HG02610 (cell line): ENCODE results near the gene CD34.
"Not testable (repeated sequence)": the region's sequence is repeated elsewhere in the genome, so short reads cannot be mapped to it uniquely, and the experiment has no call there.

ENCODE experiments used
- ATAC-seq: cut with Tn5 transposase; IDR thresholded peaks from one replicate; pipeline ENCODE4 v1.9.1; 2021; ENCODE audit warnings: mild to moderate bottlenecking, moderate library complexity; ENCODE audit not compliant: unreplicated experiment

The CD34 gene

GRCh38 chr1:207910591-207911354 lies at the start of gene CD34:
CD34 (minus strand) TSS chr1:207911125; CDS start chr1:207911080, 45 bp downstream.
- no peak for ATAC-seq

GRCh38 chr1:207960346-207960745 lies 49.4 kb upstream of the CD34 start:
- no peak for ATAC-seq

GRCh38 chr1:207959910-207960309 lies 49.0 kb upstream of the CD34 start:
- no peak for ATAC-seq

GRCh38 chr1:207959141-207959825 lies 48.4 kb upstream of the CD34 start:
- no peak for ATAC-seq

- no peak for ATAC-seq
These were observed 47.6 kb upstream of the CD34 start for GRCh38 chr1:207958376-207959139.

GRCh38 chr1:207956986-207957385 lies 46.1 kb upstream of the CD34 start:
- no peak for ATAC-seq

GRCh38 chr1:207954104-207954503 lies 43.2 kb upstream of the CD34 start:
- ATAC-seq = no peak

- ATAC-seq = no peak
These were observed 42.0 kb upstream of the CD34 start for GRCh38 chr1:207952617-207953542.

GRCh38 chr1:207951652-207952051 lies 40.7 kb upstream of the CD34 start:
- ATAC-seq = no peak

- ATAC-seq = no peak
These were observed 39.8 kb upstream of the CD34 start for GRCh38 chr1:207950750-207951149.

GRCh38 chr1:207949571-207950195 lies 38.8 kb upstream of the CD34 start:
- no peak for ATAC-seq

- no peak for ATAC-seq
These were observed 37.8 kb upstream of the CD34 start for GRCh38 chr1:207948536-207949250.

GRCh38 chr1:207946756-207947155 lies 35.8 kb upstream of the CD34 start:
- ATAC-seq = no peak

GRCh38 chr1:207944571-207944970 lies 33.6 kb upstream of the CD34 start:
- ATAC-seq = no peak

- ATAC-seq = not testable (repeated sequence)
These were observed 31.4 kb upstream of the CD34 start for GRCh38 chr1:207942337-207942741.

- no peak for ATAC-seq
These were observed 30.7 kb upstream of the CD34 start for GRCh38 chr1:207941665-207942064.

GRCh38 chr1:207938016-207938415 lies 27.1 kb upstream of the CD34 start:
- ATAC-seq = no peak

- no peak for ATAC-seq
These were observed 26.3 kb upstream of the CD34 start for GRCh38 chr1:207937204-207937603.

- ATAC-seq = peak; percentile 96
These were observed 24.2 kb upstream of the CD34 start for GRCh38 chr1:207935166-207935583.
